Measurements from ENCODE around the gene SLC24A5.

SLC24A5 gene

GRCh38 chr15:48132874-48133273 is 12.1 kb downstream of the SLC24A5 start:
- H3K4me3 ChIP-seq (ENCODE audit: low read depth, low read length) = no peak overlapping the region
- TF ChIP-seq CTCF (IDR thresholded peaks at IDR 0.05; ENCODE audit: borderline replicate concordance, insufficient read depth, low read depth, low read length) = no peak

GRCh38 chr15:48143856-48144255 is 23.1 kb downstream of the SLC24A5 start:
- no peak for TF ChIP-seq CTCF (IDR thresholded peaks at IDR 0.05; ENCODE audit: borderline replicate concordance, insufficient read depth, low read depth, low read length)

GRCh38 chr15:48144889-48145288 is 24.1 kb downstream of the SLC24A5 start:
- TF ChIP-seq CTCF (IDR thresholded peaks at IDR 0.05; ENCODE audit: borderline replicate concordance, insufficient read depth, low read depth, low read length) = no peak
- H3K4me3 ChIP-seq (ENCODE audit: low read depth, low read length) = no peak overlapping the region

More at GRCh38 chr15:48143856-48144255, 23.1 kb downstream of the SLC24A5 start:
- H3K4me3 ChIP-seq (ENCODE audit: low read depth, low read length) = no peak overlapping the region

- TF ChIP-seq CTCF (IDR thresholded peaks at IDR 0.05; ENCODE audit: borderline replicate concordance, insufficient read depth, low read depth, low read length) = no peak
- H3K4me3 ChIP-seq (ENCODE audit: low read depth, low read length) = no peak overlapping the region
Observed at GRCh38 chr15:48145923-48146322, 25.1 kb downstream of the SLC24A5 start.

- no peak overlapping the region for H3K4me3 ChIP-seq (ENCODE audit: low read depth, low read length)
Observed at GRCh38 chr15:48147358-48147757, 26.6 kb downstream of the SLC24A5 start.

GRCh38 chr15:48149858-48150257 is 29.1 kb downstream of the SLC24A5 start:
- H3K4me3 ChIP-seq (ENCODE audit: low read depth, low read length) = no peak overlapping the region

More at GRCh38 chr15:48147358-48147757, 26.6 kb downstream of the SLC24A5 start:
- no peak for TF ChIP-seq CTCF (IDR thresholded peaks at IDR 0.05; ENCODE audit: borderline replicate concordance, insufficient read depth, low read depth, low read length)

More at GRCh38 chr15:48149858-48150257, 29.1 kb downstream of the SLC24A5 start:
- no peak for TF ChIP-seq CTCF (IDR thresholded peaks at IDR 0.05; ENCODE audit: borderline replicate concordance, insufficient read depth, low read depth, low read length)

Data from GM12875 (cell line).